ENCODE data around the gene SLC9A1. TPM values are rescaled to one million over a fixed set of nuclear protein-coding genes. Genes with fewer than 3 reads are reported as not detected.

SLC9A1 gene
- total RNA-seq, 6 experiments from 2014 or later, result 37.1 to 51.0 (median 44.7) TPM

- DNase-seq, result no peak
- Mint-ChIP-seq H3K36me3 (ENCODE audit: low read depth) (peaks cover 4% of the 10 kb centered on the region; the same call in 1 of the 2 replicates), H3K9me3 (no peaks in the 10 kb centered on the region; the same call in 1 of the 2 replicates), H3K4me1 (ENCODE audit: low read depth) (peaks cover 65% of the 10 kb centered on the region), H3K27me3 (ENCODE audit: insufficient read depth) (peaks cover 2% of the 10 kb centered on the region; the same call in 1 of the 2 replicates), H3K4me3 (no peak overlapping the region), H3K27ac (no peak overlapping the region)
- no peak for TF ChIP-seq CTCF (IDR thresholded peaks at IDR 0.05)
These were observed 4.3 kb downstream of the SLC9A1 start for GRCh38 chr1:27150641-27151040.

GRCh38 chr1:27150183-27150582 is 4.7 kb downstream of the SLC9A1 start:
- TF ChIP-seq CTCF (IDR thresholded peaks at IDR 0.05), result no peak
- peaks cover 65% of the 10 kb centered on the region for H3K4me1 Mint-ChIP-seq (ENCODE audit: low read depth)
- no peak overlapping the region for H3K27ac Mint-ChIP-seq
- no peaks in the 10 kb centered on the region; the same call in 1 of the 2 replicates for H3K9me3 Mint-ChIP-seq
- DNase-seq, result no peak
- peaks cover 2% of the 10 kb centered on the region; the same call in 1 of the 2 replicates for H3K27me3 Mint-ChIP-seq (ENCODE audit: insufficient read depth)
- H3K36me3 Mint-ChIP-seq (ENCODE audit: low read depth), result peaks cover 6% of the 10 kb centered on the region; the same call in 1 of the 2 replicates
- H3K4me3 Mint-ChIP-seq, result no peak overlapping the region

- H3K27ac Mint-ChIP-seq, result no peak overlapping the region
- no peak overlapping the region for H3K4me3 Mint-ChIP-seq
- H3K4me1 Mint-ChIP-seq (ENCODE audit: low read depth), result peaks cover 67% of the 10 kb centered on the region
- peaks cover 2% of the 10 kb centered on the region; the same call in 1 of the 2 replicates for H3K27me3 Mint-ChIP-seq (ENCODE audit: insufficient read depth)
- H3K36me3 Mint-ChIP-seq (ENCODE audit: low read depth), result peaks cover 9% of the 10 kb centered on the region; the same call in 1 of the 2 replicates
- TF ChIP-seq CTCF (IDR thresholded peaks at IDR 0.05), result no peak
- DNase-seq, result no peak
- no peaks in the 10 kb centered on the region; the same call in 1 of the 2 replicates for H3K9me3 Mint-ChIP-seq
These were observed 5.2 kb downstream of the SLC9A1 start for GRCh38 chr1:27149762-27150113.

DNA sequence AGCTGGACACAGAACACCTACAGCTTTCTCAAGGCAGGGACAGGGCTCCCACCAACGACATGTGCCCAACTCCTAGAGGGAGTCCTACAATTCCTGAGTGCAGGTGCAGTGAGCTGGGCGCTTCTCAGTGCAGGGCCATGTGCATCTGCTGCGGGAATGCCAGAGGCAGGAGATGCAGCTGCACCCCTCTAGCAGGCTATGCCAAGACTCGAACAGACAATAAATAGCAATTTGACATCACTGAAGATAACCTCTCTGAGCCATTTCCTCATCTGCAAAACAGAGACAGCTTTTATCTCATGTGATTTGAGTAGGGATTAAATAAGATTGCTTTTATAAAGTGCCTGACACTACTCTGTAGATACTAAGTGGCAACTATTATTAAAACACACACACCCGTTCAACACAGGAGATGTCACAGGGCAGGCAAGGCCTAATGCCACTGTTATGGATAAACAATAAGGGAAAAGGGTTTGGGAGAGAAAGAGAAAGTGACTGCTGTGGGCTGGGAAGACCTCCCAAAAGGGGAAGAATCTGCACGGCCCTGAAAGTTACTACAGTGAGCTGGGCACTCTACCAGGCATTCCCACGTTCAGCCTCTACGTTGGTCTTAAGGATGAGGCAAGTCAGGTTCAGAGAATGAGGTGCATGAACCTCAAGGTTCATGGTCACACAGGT is 5.7 kb downstream of the SLC9A1 start:
- Mint-ChIP-seq H3K9me3 (no peaks in the 10 kb centered on the region), H3K27me3 (ENCODE audit: insufficient read depth) (no peaks in the 10 kb centered on the region; the same call in 1 of the 2 replicates), H3K4me1 (ENCODE audit: low read depth) (peaks cover 66% of the 10 kb centered on the region), H3K4me3 (no peak overlapping the region), H3K36me3 (ENCODE audit: low read depth) (peaks cover 9% of the 10 kb centered on the region; the same call in 1 of the 2 replicates), H3K27ac (no peak overlapping the region)
- TF ChIP-seq CTCF (IDR thresholded peaks at IDR 0.05), result no peak
- no peak for DNase-seq

DNA sequence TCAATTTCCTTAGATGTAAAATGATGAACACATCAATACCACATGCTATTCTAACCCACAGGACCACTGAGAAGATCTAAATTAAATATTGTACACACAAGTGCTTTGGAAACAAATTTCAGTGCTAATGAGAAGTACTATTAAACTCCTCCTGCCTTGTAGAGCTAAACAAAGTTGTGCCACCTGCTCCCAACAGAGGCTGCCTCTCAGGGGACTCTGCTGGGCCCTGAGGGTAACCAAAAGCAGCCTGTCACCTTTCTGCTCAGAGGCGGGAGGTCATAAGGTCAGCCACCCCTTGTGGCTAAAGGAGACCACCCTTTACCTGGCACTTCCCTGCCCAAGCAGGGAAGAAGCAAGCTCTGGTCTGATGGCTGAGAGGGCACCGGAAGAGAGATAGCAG is 6.3 kb downstream of the SLC9A1 start:
- H3K9me3 Mint-ChIP-seq, result no peaks in the 10 kb centered on the region
- H3K4me1 Mint-ChIP-seq (ENCODE audit: low read depth), result peaks cover 66% of the 10 kb centered on the region
- H3K27ac Mint-ChIP-seq, result no peak overlapping the region
- no peak for DNase-seq
- no peaks in the 10 kb centered on the region; the same call in 1 of the 2 replicates for H3K27me3 Mint-ChIP-seq (ENCODE audit: insufficient read depth)
- no peak for TF ChIP-seq CTCF (IDR thresholded peaks at IDR 0.05)
- no peak overlapping the region for H3K4me3 Mint-ChIP-seq
- H3K36me3 Mint-ChIP-seq (ENCODE audit: low read depth), result peaks cover 9% of the 10 kb centered on the region; the same call in 1 of the 2 replicates

Data from HFFc6 (cell line).